SK-N-SH (cell line): ENCODE results near the gene ENTPD2.

Experiments used
- ELF1 ChIP-seq: IDR thresholded peaks from 2 replicates; pipeline ENCODE4 v1.4.0; 2012
- EP300 ChIP-seq, 2 experiments: IDR thresholded peaks; 2 replicates each; pipeline versions ENCODE4 v1.4.0 to v1.6.1; 2012; ENCODE audit warnings: borderline replicate concordance in 1 of 2, low read depth in 1 of 2, low read length in 1 of 2
- FOSL2 ChIP-seq: IDR thresholded peaks from 2 replicates; pipeline ENCODE4 v1.4.0; 2012; ENCODE audit warnings: low read depth, mild to moderate bottlenecking, moderate library complexity, borderline replicate concordance
- FOXJ3 ChIP-seq: sonication (generic); formaldehyde crosslinking; IDR thresholded peaks from 2 replicates; pipeline ENCODE4 v1.5.1; 2020; ENCODE audit warnings: mild to moderate bottlenecking, missing genetic modification reagents
- MEF2A ChIP-seq: IDR thresholded peaks from 2 replicates; pipeline ENCODE4 v1.4.0; 2012; ENCODE audit warnings: low read depth, borderline replicate concordance
- RCOR1 ChIP-seq: fragments of 150-350 bp; IDR thresholded peaks from 2 replicates; pipeline ENCODE4 v1.6.1; 2017; ENCODE audit warnings: antibody characterized with exemption, low read length
- REST ChIP-seq: IDR thresholded peaks from 2 replicates; pipeline ENCODE4 v1.6.1; 2012; ENCODE audit warnings: mild to moderate bottlenecking, low read depth, low read length, moderate library complexity
- RXRA ChIP-seq: IDR thresholded peaks from 2 replicates; pipeline ENCODE4 v1.4.0; 2012; ENCODE audit warnings: low read depth, mild to moderate bottlenecking, borderline replicate concordance
- TAF1 ChIP-seq: IDR thresholded peaks from 2 replicates; pipeline ENCODE4 v1.6.1; 2012; ENCODE audit warnings: low read depth, mild to moderate bottlenecking, low read length, moderate library complexity, borderline replicate concordance
- TEAD4 ChIP-seq: IDR thresholded peaks from 2 replicates; pipeline ENCODE4 v1.4.0; 2012; ENCODE audit warnings: mild to moderate bottlenecking, borderline replicate concordance; ENCODE audit not compliant: insufficient read depth
- TF ChIP-seq, protein P1 (sequence below): fragments of 200-600 bp; sonication (generic); IDR thresholded peaks from 2 replicates; pipeline ENCODE4 v1.6.1; 2017; ENCODE audit warnings: antibody characterized with exemption, mild to moderate bottlenecking, moderate library complexity

DNA sequence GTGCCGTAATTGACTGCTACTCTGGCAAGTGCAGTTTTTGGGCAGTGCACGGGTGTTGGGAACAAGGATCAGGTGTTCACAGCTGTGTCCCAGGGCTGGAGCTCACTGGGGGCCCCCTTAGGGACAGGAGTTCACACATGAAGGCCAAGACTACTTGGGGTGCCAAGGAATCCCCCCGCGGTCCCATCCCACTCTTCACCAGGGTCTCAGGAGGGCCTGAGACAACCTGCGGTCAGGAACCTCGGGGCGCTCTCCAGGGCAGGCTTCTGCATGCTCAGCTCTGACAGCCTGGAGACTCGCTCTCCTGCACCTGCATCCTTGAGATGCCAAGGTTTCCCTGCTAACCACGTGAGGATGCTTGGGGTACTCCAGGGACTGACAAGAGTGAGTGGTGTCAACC, 30.7 kb upstream of the ENTPD2 start:
- TF ChIP-seq, protein P1, sequence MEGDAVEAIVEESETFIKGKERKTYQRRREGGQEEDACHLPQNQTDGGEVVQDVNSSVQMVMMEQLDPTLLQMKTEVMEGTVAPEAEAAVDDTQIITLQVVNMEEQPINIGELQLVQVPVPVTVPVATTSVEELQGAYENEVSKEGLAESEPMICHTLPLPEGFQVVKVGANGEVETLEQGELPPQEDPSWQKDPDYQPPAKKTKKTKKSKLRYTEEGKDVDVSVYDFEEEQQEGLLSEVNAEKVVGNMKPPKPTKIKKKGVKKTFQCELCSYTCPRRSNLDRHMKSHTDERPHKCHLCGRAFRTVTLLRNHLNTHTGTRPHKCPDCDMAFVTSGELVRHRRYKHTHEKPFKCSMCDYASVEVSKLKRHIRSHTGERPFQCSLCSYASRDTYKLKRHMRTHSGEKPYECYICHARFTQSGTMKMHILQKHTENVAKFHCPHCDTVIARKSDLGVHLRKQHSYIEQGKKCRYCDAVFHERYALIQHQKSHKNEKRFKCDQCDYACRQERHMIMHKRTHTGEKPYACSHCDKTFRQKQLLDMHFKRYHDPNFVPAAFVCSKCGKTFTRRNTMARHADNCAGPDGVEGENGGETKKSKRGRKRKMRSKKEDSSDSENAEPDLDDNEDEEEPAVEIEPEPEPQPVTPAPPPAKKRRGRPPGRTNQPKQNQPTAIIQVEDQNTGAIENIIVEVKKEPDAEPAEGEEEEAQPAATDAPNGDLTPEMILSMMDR: no peak
- TF ChIP-seq FOXJ3 (CRISPR knock-in tag) (no peak), ELF1 (no peak), RXRA (no peak), TEAD4 (no peak), MEF2A (no peak), EP300 (IDR thresholded peaks at IDR 0.05; ENCODE audit: borderline replicate concordance in 1 of 2, low read depth in 1 of 2, low read length in 1 of 2) (no peak), RCOR1 (no peak), FOSL2 (no peak), REST (no peak), TAF1 (no peak)
